GM12878 (cell line): Measurements from ENCODE around the gene PLAC9. TPM values are rescaled to one million over a fixed set of nuclear protein-coding genes. Genes with fewer than 3 reads are reported as not detected.

ENCODE experiments used
- ATAC-seq: fragments of 200-7000 bp; cut with Tn5 transposase; 3 replicates; pipeline ENCODE4 v1.9.1; 2020; ENCODE audit warnings: mild to moderate bottlenecking, moderate library complexity
- BruUV-seq: library from RNA; stranded (reverse); fragments of 400-500 nt; replicated peaks from 2 replicates; lab custom pipeline; 2021; lab: Mats Ljungman, UMichigan
- CTCF ChIA-PET: fragments of 300-600 bp; sonication (Branson Sonifier 250); formaldehyde crosslinking; extraction: SDS; loops from one replicate; lab custom pipeline; 2021; ENCODE audit warnings: inconsistent platforms; lab: Yijun Ruan, JAX
- POLR2A ChIA-PET: fragments of 350-600 bp; formaldehyde crosslinking; extraction: SDS; loops from one replicate; lab custom pipeline; 2021; ENCODE audit warnings: inconsistent platforms; lab: Charles Lee
- RAD21 ChIA-PET: fragments of 300-600 bp; sonication (Branson Sonifier 250); formaldehyde crosslinking; loops from one replicate; lab custom pipeline; 2023; ENCODE audit warnings: antibody characterized with exemption; ENCODE audit not compliant: unreplicated experiment; lab: Charles Lee
- SMC1A ChIA-PET: fragments of 300-600 bp; sonication (Branson Sonifier 250); formaldehyde crosslinking; loops from one replicate; lab custom pipeline; 2023; ENCODE audit not compliant: unreplicated experiment, uncharacterized antibody; lab: Charles Lee
- DNase-seq: peaks from one replicate; pipeline ENCODE4 v3.0.0-alpha.2; 2011; ENCODE audit warnings: low read depth, low spot score
- FAIRE-seq: peaks from 3 replicates; lab custom pipeline; 2011; peaks lifted over from hg19 to GRCh38; lab: Jason Lieb, UNC
- H2AFZ ChIP-seq: 2 replicates; pipeline ENCODE4 v1.6.0; 2011; ENCODE audit warnings: low read depth, low read length, control low read depth; ENCODE audit not compliant: control insufficient read depth
- H3K27ac ChIP-seq: 2 replicates; pipeline ENCODE4 v1.5.1; 2011; ENCODE audit warnings: control low read depth; ENCODE audit not compliant: control insufficient read depth, insufficient read depth
- H3K27me3 ChIP-seq, 2 experiments: replicated peaks in 1 of 2; 2 replicates each; pipeline versions ENCODE4 v1.6.0 to v1.6.1; 2011; ENCODE audit warnings: low read length in 1 of 2; ENCODE audit not compliant: control insufficient read depth in 2 of 2, insufficient read depth in 2 of 2
- H3K36me3 ChIP-seq, 2 experiments: 2 replicates each; pipeline ENCODE4 v1.5.1; 2011; ENCODE audit warnings: low read length in 1 of 2; ENCODE audit not compliant: control insufficient read depth in 2 of 2, insufficient read depth in 2 of 2
- H3K4me1 ChIP-seq: 2 replicates; pipeline ENCODE4 v1.6.1; 2011; ENCODE audit warnings: mild to moderate bottlenecking, low read length, moderate library complexity, mixed read lengths; ENCODE audit not compliant: control insufficient read depth, insufficient read depth
- H3K4me2 ChIP-seq: 2 replicates; pipeline ENCODE4 v1.6.0; 2011; ENCODE audit warnings: control low read depth; ENCODE audit not compliant: control insufficient read depth, insufficient read depth
- H3K4me3 ChIP-seq: fragments of 200-600 bp; sonication (generic); 2 replicates; pipeline ENCODE4 v1.5.1; 2016
- H3K79me2 ChIP-seq: 2 replicates; pipeline ENCODE4 v1.6.0; 2011; ENCODE audit warnings: low read length; ENCODE audit not compliant: control insufficient read depth, insufficient read depth
- H3K9ac ChIP-seq: 2 replicates; pipeline ENCODE4 v1.8.0; 2011; ENCODE audit warnings: low read length, control low read depth, mixed read lengths; ENCODE audit not compliant: control insufficient read depth, insufficient read depth
- H3K9me3 ChIP-seq: replicated peaks from 3 replicates; pipeline ENCODE4 v1.5.1; 2011; ENCODE audit warnings: mild to moderate bottlenecking, low read length; ENCODE audit not compliant: control insufficient read depth, insufficient read depth
- H4K20me1 ChIP-seq: 2 replicates; pipeline ENCODE4 v1.6.0; 2011; ENCODE audit not compliant: control insufficient read depth, insufficient read depth
- BHLHE40 ChIP-seq, 2 experiments: fragments of 450-650 bp in 1 of 2; IDR thresholded peaks; 2 replicates each; pipeline ENCODE4 v1.6.1; 2011 to 2017; ENCODE audit warnings: low read depth in 2 of 2, borderline replicate concordance in 1 of 2, improper control_type of control experiment in 1 of 2, low read length in 1 of 2, mild to moderate bottlenecking in 1 of 2
- CHD2 ChIP-seq: IDR thresholded peaks from 2 replicates; pipeline ENCODE4 v1.6.1; 2011; ENCODE audit warnings: low read depth, low read length, improper control_type of control experiment, borderline replicate concordance
- EP300 ChIP-seq, 2 experiments: fragments of 150-350 bp in 1 of 2; IDR thresholded peaks; 2 replicates each; pipeline ENCODE4 v1.6.1; 2011 to 2012; ENCODE audit warnings: low read depth in 2 of 2, low read length in 2 of 2, borderline replicate concordance in 1 of 2, improper control_type of control experiment in 1 of 2, inconsistent platforms in 1 of 2; ENCODE audit not compliant: control insufficient read depth in 1 of 2
- FOXK2 ChIP-seq: fragments of 450-650 bp; IDR thresholded peaks from 2 replicates; pipeline ENCODE4 v1.6.1; 2017; ENCODE audit warnings: mild to moderate bottlenecking, moderate library complexity
- HSF1 ChIP-seq: fragments of 150-350 bp; IDR thresholded peaks from 2 replicates; pipeline ENCODE4 v1.6.1; 2014; ENCODE audit warnings: mild to moderate bottlenecking, low read depth, low read length
- IKZF2 ChIP-seq, 2 experiments: fragments of 450-650 bp; IDR thresholded peaks; 2 replicates each; pipeline ENCODE4 v1.6.1; 2017; ENCODE audit warnings: mild to moderate bottlenecking in 2 of 2, moderate library complexity in 2 of 2
- MYB ChIP-seq: fragments of 150-350 bp; IDR thresholded peaks from 2 replicates; pipeline ENCODE4 v1.6.1; 2014; ENCODE audit warnings: mild to moderate bottlenecking, low read depth, low read length, borderline replicate concordance
- NFYB ChIP-seq: IDR thresholded peaks from 2 replicates; pipeline ENCODE4 v1.6.1; 2011; ENCODE audit warnings: low read depth, mild to moderate bottlenecking, low read length, improper control_type of control experiment, moderate library complexity; ENCODE audit not compliant: insufficient read depth
- PAX5 ChIP-seq: IDR thresholded peaks from 2 replicates; pipeline ENCODE4 v1.6.1; 2011; ENCODE audit warnings: low read depth, low read length, borderline replicate concordance
- POLR2AphosphoS5 ChIP-seq: IDR thresholded peaks from 2 replicates; pipeline ENCODE4 v1.6.1; 2011; ENCODE audit warnings: mild to moderate bottlenecking, low read length, inconsistent platforms
- RELB ChIP-seq: fragments of 450-650 bp; IDR thresholded peaks from 2 replicates; pipeline ENCODE4 v1.6.1; 2017; ENCODE audit warnings: low read depth, mild to moderate bottlenecking, moderate library complexity
- REST ChIP-seq: IDR thresholded peaks from 2 replicates; pipeline ENCODE4 v1.6.1; 2012; ENCODE audit warnings: mild to moderate bottlenecking, low read depth, low read length
- TAF1 ChIP-seq: IDR thresholded peaks from 2 replicates; pipeline ENCODE4 v1.6.1; 2011; ENCODE audit warnings: mild to moderate bottlenecking, low read depth, low read length, borderline replicate concordance
- USF2 ChIP-seq: IDR thresholded peaks from 2 replicates; pipeline ENCODE4 v1.6.1; 2011; ENCODE audit warnings: low read depth, low read length, improper control_type of control experiment, borderline replicate concordance
- ZBED1 ChIP-seq: IDR thresholded peaks from 2 replicates; pipeline ENCODE4 v1.6.1; 2016; ENCODE audit warnings: borderline replicate concordance
- in situ Hi-C: fragments of 300-500 bp; cut with MboI; formaldehyde crosslinking; loops from 9 replicates; pipeline ENCODE4 v1.14.3; 2018; ENCODE audit warnings: mixed read lengths
- intact Hi-C: fragments of 100-400 bp; cut with micrococcal nuclease; formaldehyde crosslinking; loops from one replicate; pipeline ENCODE4 v1.14.2; 2022; ENCODE audit not compliant: unreplicated experiment
- polyA plus RNA-seq, 11 experiments: library from polyadenylated mRNA; depleted of rRNA in 4 of 11; unstranded in 6 of 11; stranded (reverse) in 5 of 11; fragments of >200 nt; fragmentation: Nextera tagmentation in 4 of 11; fragmentation: Illumina TruSeq in 1 of 11; extraction: Ambion mirVana in 4 of 11; extraction: Trizol in 1 of 11; gene quantifications; 1 replicate in 1 of 11; 2 replicates in 10 of 11; pipeline versions ENCODE4 v1.2.1 to v1.2.3, GENCODE V29; 2011 to 2016; ENCODE audit warnings: inconsistent platforms in 2 of 11, missing spikeins in 2 of 11, low read depth in 1 of 11
- total RNA-seq, 4 experiments: library from RNA; depleted of rRNA in 3 of 4; stranded (reverse); fragments of >200 nt in 3 of 4; fragmentation: Illumina TruSeq in 1 of 4; extraction: Trizol in 1 of 4; gene quantifications; 2 replicates each; pipeline versions ENCODE4 v1.2.1 to v1.2.3, GENCODE V29; 2013 to 2021

The PLAC9 gene
- total and polyA plus RNA-seq, 10 of the 15 experiments (the other 5 are each of a cell fraction or from before 2014, with no cell fraction given): not detected

GRCh38 chr10:80192553-80192952 lies 60.0 kb downstream of the PLAC9 start:
- Histone ChIP-seq H3K9me3 (peaks cover 4% of the 10 kb centered on the region), H3K4me1 (peaks cover 29% of the 10 kb centered on the region), H3K9ac (no peak overlapping the region), H2AFZ (no peak overlapping the region), H3K36me3 (peaks cover 0 to 6% of the 10 kb centered on the region in 2 experiments; a peak in 3 of 4 replicates), H3K27me3 (no peaks in the 10 kb centered on the region), H3K4me3 (no peak overlapping the region), H3K79me2 (peaks cover 63% of the 10 kb centered on the region), H4K20me1 (no peaks in the 10 kb centered on the region), H3K4me2 (no peak overlapping the region), H3K27ac (no peak overlapping the region)
- DNase-seq (no peak), ATAC-seq (no peak), FAIRE-seq (no peak)
- intact Hi-C loops: no loop called here
- ChIA-PET CTCF (interaction anchor here (1.1 to 1.5 kb wide), 2 partner anchors 8 to 30 kb away, joined by 3 read pairs; no protein-coding TSS in a partner anchor), POLR2A (no interaction called here), RAD21 (no interaction called here), SMC1A (no interaction called here)
- no TSS peak for BruUV-seq
- TF ChIP-seq MYB: no peak
- no peak for TF ChIP-seq REST
- no peak for TF ChIP-seq BHLHE40 (IDR thresholded peaks at IDR 0.05; ENCODE audit: borderline replicate concordance in 1 of 2, low read depth in 2 of 2, low read length in 1 of 2)
- no peak for TF ChIP-seq CHD2
- no peak for TF ChIP-seq RELB
- TF ChIP-seq EP300 (IDR thresholded peaks at IDR 0.05; ENCODE audit: borderline replicate concordance in 1 of 2, control insufficient read depth in 1 of 2, low read depth in 2 of 2, low read length in 2 of 2): no peak
- no peak for TF ChIP-seq USF2
- TF ChIP-seq IKZF2 (IDR thresholded peaks at IDR 0.05): no peak
- TF ChIP-seq ZBED1: no peak
- TF ChIP-seq NFYB: no peak
- no peak for TF ChIP-seq HSF1
- TF ChIP-seq PAX5: no peak
- no peak for TF ChIP-seq FOXK2
- no peak for TF ChIP-seq TAF1
- no peak for TF ChIP-seq POLR2AphosphoS5
- in situ Hi-C loops: no loop called here
